SK-N-SH (cell line): Measurements from ENCODE around the gene PTGIS. TPM values are rescaled to one million over a fixed set of nuclear protein-coding genes. Genes with fewer than 3 reads are reported as not detected.

ENCODE experiments used
- CTCF ChIA-PET: fragments of 300-600, 350-600 bp; formaldehyde crosslinking; extraction: SDS; loops from one replicate; lab custom pipeline; 2021; lab: Yijun Ruan, JAX
- POLR2A ChIA-PET: fragments of 350-600 bp; sonication (Branson Sonifier 250); formaldehyde crosslinking; extraction: SDS; loops from one replicate; lab custom pipeline; 2020; ENCODE audit warnings: antibody characterized with exemption, inconsistent platforms; lab: Yijun Ruan, JAX
- DNase-seq: peaks from one replicate; pipeline ENCODE4 v3.0.0; 2012
- H2AFZ ChIP-seq: fragments of 200-600 bp; sonication (generic); 2 replicates; pipeline ENCODE4 v1.8.1; 2016; ENCODE audit warnings: antibody characterized with exemption, mild to moderate bottlenecking, low read depth
- H3F3A ChIP-seq: fragments of 200-600 bp; sonication (generic); replicated peaks from 2 replicates; pipeline ENCODE3; 2016; ENCODE audit warnings: antibody characterized with exemption, mild to moderate bottlenecking; ENCODE audit not compliant: insufficient read depth
- H3K27ac ChIP-seq, 2 experiments: fragments of 200-500 bp in 1 of 2; fragments of 200-600 bp in 1 of 2; sonication (Bioruptor generic) in 1 of 2; sonication (generic), shearing (Covaris generic) in 1 of 2; 2 replicates each; pipeline versions ENCODE4 v1.5.1 to v1.6.1; 2014 to 2016; ENCODE audit warnings: low read depth in 2 of 2, inconsistent platforms in 1 of 2, low read length in 1 of 2, mild to moderate bottlenecking in 1 of 2, mixed read lengths in 1 of 2
- H3K27me3 ChIP-seq: fragments of 200-600 bp; sonication (generic), shearing (Covaris generic); 2 replicates; pipeline ENCODE4 v1.6.1; 2016; ENCODE audit warnings: mixed run types; ENCODE audit not compliant: insufficient read depth
- H3K36me3 ChIP-seq, 2 experiments: fragments of 200-500 bp in 1 of 2; fragments of 200-600 bp in 1 of 2; sonication (Bioruptor generic) in 1 of 2; sonication (generic) in 1 of 2; replicated peaks in 1 of 2; 2 replicates each; pipeline versions ENCODE3 to v1.5.1; 2014 to 2016; ENCODE audit warnings: low read length in 1 of 2, mild to moderate bottlenecking in 1 of 2; ENCODE audit not compliant: insufficient read depth in 2 of 2, control insufficient read depth in 1 of 2
- H3K4me1 ChIP-seq, 2 experiments: fragments of 200-500 bp in 1 of 2; fragments of 200-600 bp in 1 of 2; sonication (Bioruptor generic) in 1 of 2; sonication (generic), shearing (Covaris generic) in 1 of 2; 2 replicates each; pipeline versions ENCODE4 v1.5.1 to v1.6.1; 2014 to 2016; ENCODE audit warnings: low read depth in 1 of 2, low read length in 1 of 2, mixed run types in 1 of 2; ENCODE audit not compliant: insufficient read depth in 2 of 2, control insufficient read depth in 1 of 2
- H3K4me2 ChIP-seq: fragments of 200-600 bp; sonication (generic), shearing (Covaris generic); 2 replicates; pipeline ENCODE4 v1.6.1; 2017; ENCODE audit warnings: mixed run types
- H3K4me3 ChIP-seq, 2 experiments: fragments of 200-500 bp in 1 of 2; fragments of 200-600 bp in 1 of 2; sonication (Bioruptor generic) in 1 of 2; sonication (generic), shearing (Covaris generic) in 1 of 2; 2 replicates each; pipeline versions ENCODE4 v1.5.1 to v1.8.1; 2014 to 2016; ENCODE audit warnings: low read depth in 2 of 2, inconsistent platforms in 1 of 2, low read length in 1 of 2, mild to moderate bottlenecking in 1 of 2, mixed read lengths in 1 of 2, moderate library complexity in 1 of 2
- H3K79me2 ChIP-seq: fragments of 200-600 bp; sonication (generic); 2 replicates; pipeline ENCODE4 v1.8.1; 2017; ENCODE audit warnings: mild to moderate bottlenecking; ENCODE audit not compliant: insufficient read depth
- H3K9ac ChIP-seq: fragments of 200-600 bp; sonication (generic); 2 replicates; pipeline ENCODE4 v1.6.1; 2017; ENCODE audit warnings: mixed run types
- H3K9me2 ChIP-seq: fragments of 200-600 bp; sonication (generic); 2 replicates; pipeline ENCODE4 v1.6.1; 2017; ENCODE audit warnings: mixed run types
- H3K9me3 ChIP-seq: fragments of 200-600 bp; sonication (generic); 2 replicates; pipeline ENCODE4 v1.6.1; 2017; ENCODE audit warnings: mixed run types, mild to moderate bottlenecking, moderate library complexity
- H4K20me1 ChIP-seq: fragments of 200-600 bp; sonication (generic); 2 replicates; pipeline ENCODE4 v1.6.1; 2017; ENCODE audit warnings: mild to moderate bottlenecking, mixed run types; ENCODE audit not compliant: insufficient read depth
- CHD2 ChIP-seq: fragments of 150-350 bp; IDR thresholded peaks from 2 replicates; pipeline ENCODE4 v1.6.1; 2018; ENCODE audit warnings: low read length; ENCODE audit not compliant: partially characterized antibody
- CTCF ChIP-seq: fragments of 200-600 bp; sonication (generic); IDR thresholded peaks from 2 replicates; pipeline ENCODE4 v1.6.1; 2017; ENCODE audit warnings: antibody characterized with exemption, mild to moderate bottlenecking, moderate library complexity
- ELF1 ChIP-seq: IDR thresholded peaks from 2 replicates; pipeline ENCODE4 v1.4.0; 2012
- EZH2phosphoT487 ChIP-seq: fragments of 200-600 bp; sonication (generic); IDR thresholded peaks from 2 replicates; pipeline ENCODE4 v1.6.1; 2017; ENCODE audit warnings: low read depth, mixed run types, mild to moderate bottlenecking, antibody characterized with exemption, moderate library complexity, borderline replicate concordance
- FOSL2 ChIP-seq: IDR thresholded peaks from 2 replicates; pipeline ENCODE4 v1.4.0; 2012; ENCODE audit warnings: low read depth, mild to moderate bottlenecking, moderate library complexity, borderline replicate concordance
- FOXJ3 ChIP-seq: sonication (generic); formaldehyde crosslinking; IDR thresholded peaks from 2 replicates; pipeline ENCODE4 v1.5.1; 2020; ENCODE audit warnings: mild to moderate bottlenecking, missing genetic modification reagents
- FOXM1 ChIP-seq: IDR thresholded peaks from 2 replicates; pipeline ENCODE4 v1.4.0; 2012; ENCODE audit warnings: low read depth, mild to moderate bottlenecking
- GABPA ChIP-seq: IDR thresholded peaks from 2 replicates; pipeline ENCODE4 v1.4.0; 2012; ENCODE audit warnings: low read depth, mild to moderate bottlenecking
- GATA2 ChIP-seq: sonication (generic); formaldehyde crosslinking; IDR thresholded peaks from 2 replicates; pipeline ENCODE4 v1.5.0; 2020; ENCODE audit warnings: mild to moderate bottlenecking, missing genetic modification reagents
- JUND ChIP-seq: IDR thresholded peaks from 2 replicates; pipeline ENCODE4 v1.4.0; 2012
- MAX ChIP-seq: IDR thresholded peaks from 2 replicates; pipeline ENCODE4 v1.4.0; 2012; ENCODE audit warnings: low read depth
- MXI1 ChIP-seq: IDR thresholded peaks from 2 replicates; pipeline ENCODE4 v1.6.1; 2012; ENCODE audit warnings: mild to moderate bottlenecking, low read depth, low read length, improper control_type of control experiment
- RAD21 ChIP-seq: IDR thresholded peaks from 2 replicates; pipeline ENCODE4 v1.6.1; 2012; ENCODE audit warnings: mild to moderate bottlenecking, low read length
- RCOR1 ChIP-seq: fragments of 150-350 bp; IDR thresholded peaks from 2 replicates; pipeline ENCODE4 v1.6.1; 2017; ENCODE audit warnings: antibody characterized with exemption, low read length
- RXRA ChIP-seq: IDR thresholded peaks from 2 replicates; pipeline ENCODE4 v1.4.0; 2012; ENCODE audit warnings: low read depth, mild to moderate bottlenecking, borderline replicate concordance
- SMC3 ChIP-seq: IDR thresholded peaks from 2 replicates; pipeline ENCODE4 v1.6.1; 2012; ENCODE audit warnings: low read depth, low read length, improper control_type of control experiment
- USF1 ChIP-seq: IDR thresholded peaks from 2 replicates; pipeline ENCODE4 v1.4.0; 2012; ENCODE audit warnings: low read depth, borderline replicate concordance
- USF2 ChIP-seq: fragments of 150-350 bp; IDR thresholded peaks from 2 replicates; pipeline ENCODE4 v1.6.1; 2017; ENCODE audit warnings: antibody characterized with exemption, low read length, low read depth, borderline replicate concordance
- WGBS: methylation state at CpG from one replicate; pipeline ENCODE4 v1.1.6; 2017; ENCODE audit warnings: low lambda C conversion rate; 5-methylcytosine and 5-hydroxymethylcytosine counted together
- polyA plus RNA-seq, 3 experiments: library from polyadenylated mRNA; depleted of rRNA; stranded (reverse); fragments of >200 nt; gene quantifications; 2 replicates each; pipeline ENCODE4 v1.2.3, GENCODE V29; 2012

The PTGIS gene
- polyA plus RNA-seq, 1 of the 3 experiments (the other 2 are of a cell fraction): 1.0 TPM

GRCh38 chr20:49460131-49460530, 107.8 kb downstream of the PTGIS start:
- no peaks in the 10 kb centered on the region for H3K9me3 ChIP-seq
- no peak overlapping the region for H2AFZ ChIP-seq
- no peaks in the 10 kb centered on the region for H3K9me2 ChIP-seq
- H3K4me2 ChIP-seq: no peak overlapping the region
- H3K4me1 ChIP-seq: peaks cover 0 to 13% of the 10 kb centered on the region in 2 experiments; a peak in 1 of 4 replicates
- H3K36me3 ChIP-seq: no peaks in the 10 kb centered on the region
- H3F3A ChIP-seq: no peaks in the 10 kb centered on the region
- no peak for DNase-seq
- H3K79me2 ChIP-seq: no peaks in the 10 kb centered on the region
- no peaks in the 10 kb centered on the region for H3K27me3 ChIP-seq
- ChIA-PET CTCF (interaction anchor here (0.9 kb wide), 1 partner anchor 15 kb away, joined by 4 read pairs; no protein-coding TSS in a partner anchor), POLR2A (no interaction called here)
- H3K4me3 ChIP-seq: no peak overlapping the region
- H3K9ac ChIP-seq: no peak overlapping the region
- WGBS: 70% methylated on average over 6 of the region's 6 CpGs
- H3K27ac ChIP-seq: no peak overlapping the region
- no peaks in the 10 kb centered on the region for H4K20me1 ChIP-seq
- TF ChIP-seq JUND (no peak), GABPA (no peak), FOXM1 (no peak), USF2 (no peak), FOSL2 (no peak), MXI1 (no peak), ELF1 (no peak), RXRA (no peak)

GRCh38 chr20:49459684-49460083, 108.3 kb downstream of the PTGIS start:
- 70% methylated on average over 6 of the region's 6 CpGs for WGBS
- no peak for DNase-seq
- POLR2A ChIA-PET: no interaction called here
- Histone ChIP-seq H3K79me2 (no peaks in the 10 kb centered on the region), H3K9ac (no peak overlapping the region), H4K20me1 (no peaks in the 10 kb centered on the region), H2AFZ (no peak overlapping the region), H3K4me2 (no peak overlapping the region), H3K27ac (no peak overlapping the region), H3F3A (no peaks in the 10 kb centered on the region), H3K27me3 (no peaks in the 10 kb centered on the region), H3K36me3 (no peaks in the 10 kb centered on the region), H3K9me3 (no peaks in the 10 kb centered on the region), H3K4me1 (peaks cover 0 to 13% of the 10 kb centered on the region in 2 experiments; a peak in 1 of 4 replicates), H3K9me2 (no peaks in the 10 kb centered on the region), H3K4me3 (no peak overlapping the region)
- TF ChIP-seq RCOR1 (no peak), FOXM1 (no peak), CTCF (no peak), MAX (no peak), ELF1 (no peak), JUND (no peak), EZH2phosphoT487 (no peak), GABPA (no peak), RAD21 (no peak), FOSL2 (no peak), USF1 (no peak), GATA2 (CRISPR knock-in tag) (no peak), SMC3 (no peak), FOXJ3 (CRISPR knock-in tag) (no peak), USF2 (no peak), CHD2 (no peak)
- CTCF ChIA-PET: interaction anchor here (0.9 kb wide), 1 partner anchor 15 kb away, joined by 4 read pairs; no protein-coding TSS in a partner anchor
